ENCODE measurements around the gene ZNF474. TPM values are rescaled to one million over a fixed set of nuclear protein-coding genes. Genes with fewer than 3 reads are reported as not detected.

ZNF474 gene
- total RNA-seq, 1 donor from 2014 or later: 0.45 TPM

- Histone ChIP-seq H3K27ac (ENCODE audit: low read depth, low read length) (peak overlapping the region; percentile 90), H2AFZ (ENCODE audit: low read depth, low read length) (no peak overlapping the region), H3K9ac (ENCODE audit: low read length) (peak overlapping the region; percentile 66), H3K4me3 (ENCODE audit: insufficient read depth, low read depth, low read length) (peak overlapping the region; percentile 8), H3K36me3 (ENCODE audit: insufficient read depth, low read length) (no peaks in the 10 kb centered on the region), H3K4me1 (ENCODE audit: insufficient read depth, low read length) (peaks cover 18% of the 10 kb centered on the region), H3K9me3 (ENCODE audit: insufficient read depth, low read depth, low read length) (no peaks in the 10 kb centered on the region), H4K20me1 (ENCODE audit: insufficient read depth, low read length) (no peaks in the 10 kb centered on the region), H3K4me2 (ENCODE audit: low read length) (peak overlapping the region; percentile 52), H3K79me2 (ENCODE audit: insufficient read depth, low read length) (no peaks in the 10 kb centered on the region), H3K27me3 (ENCODE audit: insufficient read depth, low read length) (no peaks in the 10 kb centered on the region)
- TF ChIP-seq EZH2 (IDR thresholded peaks at IDR 0.05; ENCODE audit: insufficient read depth, low read length) (no peak), CTCF (IDR thresholded peaks at IDR 0.05; ENCODE audit: insufficient read depth, low read depth, low read length) (no peak)
- no peaks in the 10 kb centered on the region for H3K9me3 Mint-ChIP-seq (ENCODE audit: unreplicated experiment)
- peaks cover 34% of the 10 kb centered on the region for H3K4me1 Mint-ChIP-seq (ENCODE audit: low read depth, unreplicated experiment)
- peak; percentile 47 for FAIRE-seq
- peak overlapping the region; percentile 96 for H3K27ac Mint-ChIP-seq (ENCODE audit: unreplicated experiment)
- H3K27me3 Mint-ChIP-seq (ENCODE audit: low read depth, unreplicated experiment): no peaks in the 10 kb centered on the region
- H3K36me3 Mint-ChIP-seq (ENCODE audit: low read depth, unreplicated experiment): no peaks in the 10 kb centered on the region
- DNase-seq (ENCODE audit: low read depth): peak; percentile 74
- H3K4me3 Mint-ChIP-seq (ENCODE audit: unreplicated experiment): no peak overlapping the region
Measured at GRCh38 chr5:122141751-122142150, 12.4 kb downstream of the ZNF474 start.

DNA sequence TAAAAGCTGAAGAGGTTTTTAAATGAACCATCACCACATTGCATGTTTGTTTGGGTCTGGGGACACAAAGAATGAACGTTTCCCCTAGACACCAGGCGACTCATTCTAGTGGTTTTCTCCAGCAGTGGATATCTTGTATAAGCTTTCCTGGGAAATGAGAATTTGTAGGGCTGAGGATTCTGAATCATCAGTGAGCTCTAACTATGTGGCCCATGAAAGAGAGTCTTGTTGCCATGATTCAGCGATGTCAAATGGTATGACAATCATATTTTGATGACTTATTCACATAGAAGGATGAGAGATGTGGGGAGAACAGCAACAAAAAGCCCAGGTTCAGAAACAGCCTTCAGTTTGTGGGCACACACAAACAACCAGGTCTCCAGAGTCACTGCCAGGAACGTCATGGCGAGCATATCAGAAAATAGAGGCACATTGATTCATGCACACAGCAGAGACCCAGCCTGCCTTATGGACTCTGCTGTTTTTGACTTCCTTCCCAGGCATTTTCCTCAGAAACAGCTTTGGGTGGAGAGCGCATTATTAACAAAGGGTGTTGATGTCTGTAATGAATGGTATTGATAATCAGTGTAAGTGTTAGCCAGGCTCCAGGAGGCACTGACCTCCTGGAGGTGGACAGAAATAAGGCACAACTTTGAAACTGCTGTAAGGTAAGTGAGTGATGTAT lies 13.3 kb downstream of the ZNF474 start:
- Histone ChIP-seq H3K9me3 (ENCODE audit: insufficient read depth, low read depth, low read length) (no peaks in the 10 kb centered on the region), H4K20me1 (ENCODE audit: insufficient read depth, low read length) (no peaks in the 10 kb centered on the region), H3K27me3 (ENCODE audit: insufficient read depth, low read length) (no peaks in the 10 kb centered on the region), H3K79me2 (ENCODE audit: insufficient read depth, low read length) (no peaks in the 10 kb centered on the region), H3K4me3 (ENCODE audit: insufficient read depth, low read depth, low read length) (no peak overlapping the region), H3K36me3 (ENCODE audit: insufficient read depth, low read length) (no peaks in the 10 kb centered on the region), H3K27ac (ENCODE audit: low read depth, low read length) (peak overlapping the region; percentile 90), H3K9ac (ENCODE audit: low read length) (peak overlapping the region; percentile 66), H3K4me1 (ENCODE audit: insufficient read depth, low read length) (peaks cover 18% of the 10 kb centered on the region), H2AFZ (ENCODE audit: low read depth, low read length) (no peak overlapping the region), H3K4me2 (ENCODE audit: low read length) (peak overlapping the region; percentile 59)
- H3K36me3 Mint-ChIP-seq (ENCODE audit: low read depth, unreplicated experiment): no peaks in the 10 kb centered on the region
- H3K27ac Mint-ChIP-seq (ENCODE audit: unreplicated experiment): peak overlapping the region; percentile 96
- FAIRE-seq: peak; percentile 98
- peaks cover 34% of the 10 kb centered on the region for H3K4me1 Mint-ChIP-seq (ENCODE audit: low read depth, unreplicated experiment)
- no peaks in the 10 kb centered on the region for H3K9me3 Mint-ChIP-seq (ENCODE audit: unreplicated experiment)
- H3K27me3 Mint-ChIP-seq (ENCODE audit: low read depth, unreplicated experiment): no peaks in the 10 kb centered on the region
- peak overlapping the region; percentile 4 for H3K4me3 Mint-ChIP-seq (ENCODE audit: unreplicated experiment)
- no peak for TF ChIP-seq EZH2 (IDR thresholded peaks at IDR 0.05; ENCODE audit: insufficient read depth, low read length)
- TF ChIP-seq CTCF (IDR thresholded peaks at IDR 0.05; ENCODE audit: insufficient read depth, low read depth, low read length): no peak
- DNase-seq (ENCODE audit: low read depth): peak; percentile 91

DNA sequence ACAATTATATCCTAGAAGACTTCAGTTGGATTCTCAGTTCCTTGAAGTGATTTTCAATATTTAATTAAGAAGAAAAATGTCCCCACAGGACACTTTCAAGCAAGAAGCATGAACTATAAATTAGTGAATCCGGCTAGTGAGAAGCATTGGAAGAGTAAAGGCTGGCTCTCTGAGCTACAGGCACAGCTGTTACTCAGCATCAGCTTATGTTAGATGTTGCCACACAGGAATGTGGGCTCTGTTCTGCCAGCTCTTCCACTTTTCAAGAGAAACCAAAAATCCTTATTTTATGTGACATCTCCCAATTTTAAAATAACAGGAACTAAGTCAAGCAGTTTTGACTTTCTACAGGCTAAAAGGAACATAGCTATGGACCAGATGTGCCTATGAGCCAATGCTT lies 14.9 kb downstream of the ZNF474 start:
- H2AFZ ChIP-seq (ENCODE audit: low read depth, low read length): no peak overlapping the region
- H3K4me1 Mint-ChIP-seq (ENCODE audit: low read depth, unreplicated experiment): peaks cover 37% of the 10 kb centered on the region
- no peaks in the 10 kb centered on the region for H3K27me3 ChIP-seq (ENCODE audit: insufficient read depth, low read length)
- H3K9me3 Mint-ChIP-seq (ENCODE audit: unreplicated experiment): no peaks in the 10 kb centered on the region
- H3K4me3 Mint-ChIP-seq (ENCODE audit: unreplicated experiment): no peak overlapping the region
- no peak overlapping the region for H3K9ac ChIP-seq (ENCODE audit: low read length)
- no peak overlapping the region for H3K4me3 ChIP-seq (ENCODE audit: insufficient read depth, low read depth, low read length)
- H3K79me2 ChIP-seq (ENCODE audit: insufficient read depth, low read length): no peaks in the 10 kb centered on the region
- TF ChIP-seq CTCF (IDR thresholded peaks at IDR 0.05; ENCODE audit: insufficient read depth, low read depth, low read length) (no peak), EZH2 (IDR thresholded peaks at IDR 0.05; ENCODE audit: insufficient read depth, low read length) (no peak)
- no peaks in the 10 kb centered on the region for H3K9me3 ChIP-seq (ENCODE audit: insufficient read depth, low read depth, low read length)
- no peak overlapping the region for H3K27ac ChIP-seq (ENCODE audit: low read depth, low read length)
- no peaks in the 10 kb centered on the region for H3K36me3 ChIP-seq (ENCODE audit: insufficient read depth, low read length)
- no peak overlapping the region for H3K4me2 ChIP-seq (ENCODE audit: low read length)
- no peaks in the 10 kb centered on the region for H3K36me3 Mint-ChIP-seq (ENCODE audit: low read depth, unreplicated experiment)
- DNase-seq (ENCODE audit: low read depth) (no peak), FAIRE-seq (no peak)
- H3K27ac Mint-ChIP-seq (ENCODE audit: unreplicated experiment): peak overlapping the region; percentile 79
- no peaks in the 10 kb centered on the region for H4K20me1 ChIP-seq (ENCODE audit: insufficient read depth, low read length)
- peaks cover 19% of the 10 kb centered on the region for H3K4me1 ChIP-seq (ENCODE audit: insufficient read depth, low read length)
- no peaks in the 10 kb centered on the region for H3K27me3 Mint-ChIP-seq (ENCODE audit: low read depth, unreplicated experiment)

Data from astrocyte (in vitro differentiated cells and primary cell).